Body of pancreas (tissue), 4 donors: ENCODE results near the gene MID1.

Source experiments
- CTCF ChIP-seq, 7 experiments: fragments of 450-650 bp in 4 of 7; fragments of 200-600 bp in 3 of 7; sonication (generic) in 3 of 7; IDR thresholded peaks; one replicate each; pipeline ENCODE4 v1.5.1; 2016 to 2019; ENCODE audit warnings: antibody characterized with exemption in 7 of 7
- POLR2A ChIP-seq, 3 donors: fragments of 450-650 bp; IDR thresholded peaks; one replicate each; pipeline ENCODE4 v1.6.1; 2016; ENCODE audit warnings: antibody characterized with exemption in 3 of 3, mild to moderate bottlenecking in 2 of 3

GRCh38 chrX:10619425-10620046 lies 849 bp downstream of the MID1 start:
- TF ChIP-seq CTCF (IDR thresholded peaks at IDR 0.05) (no peak), POLR2A (IDR thresholded peaks at IDR 0.05) (no peak)
